Neural progenitor cell (in vitro differentiated cells): ENCODE data around the gene RPS28. TPM values are rescaled to one million over a fixed set of nuclear protein-coding genes. Genes with fewer than 3 reads are reported as not detected.

ENCODE experiments used
- DNase-seq: peaks from one replicate; pipeline ENCODE4 v3.0.0-alpha.2; 2016; ENCODE audit warnings: low spot score
- H2AFZ ChIP-seq: fragments of 200-600 bp; sonication (generic); replicated peaks from 2 replicates; pipeline ENCODE4 v1.6.1; 2016; ENCODE audit warnings: antibody characterized with exemption
- H3F3A ChIP-seq: fragments of 200-600 bp; sonication (generic); 2 replicates; pipeline ENCODE4 v1.6.1; 2016; ENCODE audit warnings: antibody characterized with exemption, low read depth
- H3K27ac ChIP-seq: fragments of 200-600 bp; sonication (generic); 2 replicates; pipeline ENCODE4 v1.5.1; 2016; ENCODE audit warnings: mild to moderate bottlenecking
- H3K27me3 ChIP-seq: fragments of 200-600 bp; sonication (generic); 2 replicates; pipeline ENCODE4 v1.6.1; 2016; ENCODE audit warnings: mild to moderate bottlenecking, moderate library complexity
- H3K36me3 ChIP-seq: fragments of 200-600 bp; sonication (generic); 2 replicates; pipeline ENCODE4 v1.5.1; 2016
- H3K4me1 ChIP-seq: fragments of 200-600 bp; sonication (generic); 2 replicates; pipeline ENCODE4 v1.6.1; 2016; ENCODE audit warnings: mixed run types
- H3K4me2 ChIP-seq: fragments of 200-600 bp; sonication (generic); 2 replicates; pipeline ENCODE4 v1.6.1; 2016
- H3K4me3 ChIP-seq: fragments of 200-600 bp; sonication (generic); 2 replicates; pipeline ENCODE4 v1.5.1; 2016
- H3K79me2 ChIP-seq: fragments of 200-600 bp; sonication (generic); 2 replicates; pipeline ENCODE4 v1.6.1; 2016; ENCODE audit warnings: low read depth
- H3K9ac ChIP-seq: fragments of 200-600 bp; sonication (generic); 2 replicates; pipeline ENCODE4 v1.6.1; 2016
- H3K9me3 ChIP-seq: fragments of 200-600 bp; sonication (generic); 2 replicates; pipeline ENCODE4 v1.5.1; 2016; ENCODE audit warnings: low read depth
- H4K20me1 ChIP-seq: fragments of 200-600 bp; sonication (generic); 2 replicates; pipeline ENCODE4 v1.6.1; 2016; ENCODE audit warnings: low read depth
- H3K27ac Mint-ChIP-seq: 3 replicates; pipeline ENCODE4 v1.8.0; 2021; ENCODE audit warnings: mixed read lengths
- H3K27me3 Mint-ChIP-seq: 2 replicates; pipeline ENCODE4 v1.8.0; 2022; ENCODE audit warnings: low read depth, mild to moderate bottlenecking, inconsistent platforms, moderate library complexity, mixed read lengths; ENCODE audit not compliant: insufficient read depth
- H3K36me3 Mint-ChIP-seq: 3 replicates; pipeline ENCODE4 v1.8.0; 2021; ENCODE audit warnings: mixed read lengths
- H3K4me1 Mint-ChIP-seq: 3 replicates; pipeline ENCODE4 v1.8.0; 2021; ENCODE audit warnings: mixed read lengths
- H3K4me3 Mint-ChIP-seq: 3 replicates; pipeline ENCODE4 v1.8.0; 2021; ENCODE audit warnings: mild to moderate bottlenecking, moderate library complexity, mixed read lengths
- H3K9me3 Mint-ChIP-seq: 3 replicates; pipeline ENCODE4 v1.8.0; 2020; ENCODE audit warnings: mixed read lengths
- EZH2 ChIP-seq: fragments of 200-600 bp; sonication (generic); IDR thresholded peaks from 2 replicates; pipeline ENCODE4 v1.6.1; 2017; ENCODE audit warnings: antibody characterized with exemption, mild to moderate bottlenecking, moderate library complexity
- EZH2phosphoT487 ChIP-seq: fragments of 200-600 bp; sonication (generic); IDR thresholded peaks from 2 replicates; pipeline ENCODE4 v1.6.1; 2017; ENCODE audit warnings: antibody characterized with exemption
- total RNA-seq: library from RNA; depleted of rRNA; stranded (reverse); fragments of >200 nt; gene quantifications from 2 replicates; pipeline ENCODE4 v1.2.3, GENCODE V29; 2015; ENCODE audit warnings: low replicate concordance
- TF ChIP-seq, protein P1 (sequence below): fragments of 200-600 bp; sonication (generic); IDR thresholded peaks from 2 replicates; pipeline ENCODE4 v1.5.1; 2017; ENCODE audit warnings: antibody characterized with exemption, mild to moderate bottlenecking

RPS28 gene
- total RNA-seq, 1 donor from 2014 or later, result 296 TPM

DNA sequence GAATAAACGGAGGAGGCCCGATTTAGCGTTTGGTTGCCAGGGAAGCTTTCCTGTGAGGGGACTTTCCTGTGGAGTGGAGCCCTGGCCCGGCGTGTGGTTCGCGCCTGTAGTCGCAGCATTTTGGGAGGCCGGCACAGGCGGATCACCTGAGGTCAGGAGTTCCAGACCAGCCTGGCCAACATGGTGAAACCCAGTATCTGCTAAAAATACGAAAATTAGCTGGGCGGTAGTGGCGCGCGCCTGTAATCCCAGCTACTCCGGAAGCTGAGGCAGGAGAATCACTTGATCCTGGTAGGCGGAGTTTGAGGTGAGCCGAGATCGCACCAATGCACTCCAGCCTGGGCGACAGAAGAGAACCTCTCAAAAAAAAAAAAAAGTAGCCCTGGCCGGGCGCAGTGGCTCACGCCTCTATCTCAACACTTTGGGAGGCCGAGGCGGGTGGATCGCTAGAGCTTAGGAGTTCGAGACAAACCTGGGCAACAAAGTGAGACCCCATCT, 14.8 kb downstream of the RPS28 start:
- no peaks in the 10 kb centered on the region for H3K36me3 ChIP-seq
- H3K27ac ChIP-seq, result no peak overlapping the region
- peaks cover 19% of the 10 kb centered on the region for H3F3A ChIP-seq
- Mint-ChIP-seq H3K27me3 (peaks cover 42% of the 10 kb centered on the region), H3K27ac (no peak overlapping the region), H3K36me3 (no peaks in the 10 kb centered on the region), H3K4me1 (peaks cover 6% of the 10 kb centered on the region), H3K4me3 (peak overlapping the region; percentile 75), H3K9me3 (no peaks in the 10 kb centered on the region)
- H4K20me1 ChIP-seq, result peaks cover 19% of the 10 kb centered on the region
- no peak overlapping the region for H3K4me3 ChIP-seq
- no peak overlapping the region for H3K4me2 ChIP-seq
- H3K9me3 ChIP-seq, result no peaks in the 10 kb centered on the region
- H3K9ac ChIP-seq, result no peak overlapping the region
- H2AFZ ChIP-seq, result no peak overlapping the region
- H3K79me2 ChIP-seq, result no peaks in the 10 kb centered on the region
- TF ChIP-seq, protein P1, sequence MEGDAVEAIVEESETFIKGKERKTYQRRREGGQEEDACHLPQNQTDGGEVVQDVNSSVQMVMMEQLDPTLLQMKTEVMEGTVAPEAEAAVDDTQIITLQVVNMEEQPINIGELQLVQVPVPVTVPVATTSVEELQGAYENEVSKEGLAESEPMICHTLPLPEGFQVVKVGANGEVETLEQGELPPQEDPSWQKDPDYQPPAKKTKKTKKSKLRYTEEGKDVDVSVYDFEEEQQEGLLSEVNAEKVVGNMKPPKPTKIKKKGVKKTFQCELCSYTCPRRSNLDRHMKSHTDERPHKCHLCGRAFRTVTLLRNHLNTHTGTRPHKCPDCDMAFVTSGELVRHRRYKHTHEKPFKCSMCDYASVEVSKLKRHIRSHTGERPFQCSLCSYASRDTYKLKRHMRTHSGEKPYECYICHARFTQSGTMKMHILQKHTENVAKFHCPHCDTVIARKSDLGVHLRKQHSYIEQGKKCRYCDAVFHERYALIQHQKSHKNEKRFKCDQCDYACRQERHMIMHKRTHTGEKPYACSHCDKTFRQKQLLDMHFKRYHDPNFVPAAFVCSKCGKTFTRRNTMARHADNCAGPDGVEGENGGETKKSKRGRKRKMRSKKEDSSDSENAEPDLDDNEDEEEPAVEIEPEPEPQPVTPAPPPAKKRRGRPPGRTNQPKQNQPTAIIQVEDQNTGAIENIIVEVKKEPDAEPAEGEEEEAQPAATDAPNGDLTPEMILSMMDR, result no peak
- TF ChIP-seq EZH2phosphoT487 (no peak), EZH2 (no peak)
- H3K27me3 ChIP-seq, result peaks cover 92% of the 10 kb centered on the region
- H3K4me1 ChIP-seq, result peaks cover 9% of the 10 kb centered on the region
- DNase-seq, result peak; percentile 29

DNA sequence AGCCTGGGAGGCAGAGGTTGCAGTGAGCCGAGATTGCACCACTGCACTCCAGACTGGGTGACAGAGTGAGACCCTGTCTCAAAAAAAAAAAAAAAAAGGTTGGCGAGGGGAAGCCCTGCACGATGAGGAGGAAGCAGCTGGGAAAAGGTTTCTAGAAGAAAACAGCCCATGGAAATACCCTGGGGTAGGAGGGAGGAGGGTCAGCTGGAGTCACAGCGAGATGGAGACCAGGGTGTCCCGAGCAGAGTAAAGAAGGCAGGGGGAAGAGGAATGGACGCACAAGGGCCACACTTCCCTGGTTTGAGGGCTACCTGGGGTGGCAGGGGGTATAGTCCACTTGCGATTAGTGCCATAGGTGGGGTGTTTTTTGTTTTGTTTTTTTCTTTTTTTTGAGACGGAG, 15.4 kb downstream of the RPS28 start:
- H3K9me3 ChIP-seq, result no peaks in the 10 kb centered on the region
- no peaks in the 10 kb centered on the region for H3K36me3 ChIP-seq
- H4K20me1 ChIP-seq, result peaks cover 19% of the 10 kb centered on the region
- no peak for DNase-seq
- no peak overlapping the region for H3K9ac ChIP-seq
- H3K4me3 ChIP-seq, result no peak overlapping the region
- TF ChIP-seq, protein P1, result no peak
- TF ChIP-seq EZH2phosphoT487 (no peak), EZH2 (no peak)
- H3K27me3 Mint-ChIP-seq, result peaks cover 42% of the 10 kb centered on the region
- H2AFZ ChIP-seq, result no peak overlapping the region
- H3K36me3 Mint-ChIP-seq, result no peaks in the 10 kb centered on the region
- peaks cover 20% of the 10 kb centered on the region for H3F3A ChIP-seq
- H3K9me3 Mint-ChIP-seq, result no peaks in the 10 kb centered on the region
- no peak overlapping the region for H3K4me2 ChIP-seq
- no peak overlapping the region for H3K27ac ChIP-seq
- no peaks in the 10 kb centered on the region for H3K79me2 ChIP-seq
- H3K4me3 Mint-ChIP-seq, result no peak overlapping the region
- H3K27ac Mint-ChIP-seq, result no peak overlapping the region
- peaks cover 9% of the 10 kb centered on the region for H3K4me1 ChIP-seq
- H3K4me1 Mint-ChIP-seq, result peaks cover 6% of the 10 kb centered on the region
- peaks cover 92% of the 10 kb centered on the region for H3K27me3 ChIP-seq

DNA sequence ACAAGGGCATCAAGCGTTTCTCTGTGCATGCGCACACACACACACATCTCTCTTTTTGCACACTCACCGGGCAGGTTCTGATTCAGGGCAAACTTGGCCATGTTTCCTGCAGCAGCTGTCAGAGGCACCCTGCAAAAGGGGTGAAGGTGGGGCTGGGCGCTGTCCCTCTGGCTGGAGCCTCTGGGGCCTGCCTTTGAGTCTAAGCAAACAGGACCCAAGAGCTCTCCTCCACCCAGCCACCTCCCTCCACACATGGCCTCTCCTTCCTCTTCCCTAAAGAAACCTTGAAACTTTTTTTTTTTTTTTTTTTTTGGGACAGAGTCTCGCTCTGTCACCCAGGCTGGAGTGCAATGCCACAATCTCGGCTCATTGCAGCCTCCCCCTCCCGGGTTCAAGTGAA, 16.4 kb downstream of the RPS28 start:
- Histone ChIP-seq H3K4me3 (no peak overlapping the region), H3K4me2 (no peak overlapping the region), H3K36me3 (no peaks in the 10 kb centered on the region), H3K9ac (no peak overlapping the region), H3K27ac (no peak overlapping the region), H4K20me1 (peaks cover 19% of the 10 kb centered on the region), H3K9me3 (no peaks in the 10 kb centered on the region), H3K79me2 (no peaks in the 10 kb centered on the region), H3K4me1 (peaks cover 9% of the 10 kb centered on the region), H2AFZ (no peak overlapping the region), H3K27me3 (peaks cover 92% of the 10 kb centered on the region), H3F3A (peaks cover 21% of the 10 kb centered on the region)
- Mint-ChIP-seq H3K9me3 (no peaks in the 10 kb centered on the region), H3K27me3 (peaks cover 41% of the 10 kb centered on the region), H3K27ac (peak overlapping the region; percentile 85), H3K4me3 (no peak overlapping the region), H3K4me1 (peaks cover 6% of the 10 kb centered on the region), H3K36me3 (no peaks in the 10 kb centered on the region)
- no peak for TF ChIP-seq EZH2phosphoT487
- TF ChIP-seq, protein P1, result no peak
- TF ChIP-seq EZH2, result no peak
- DNase-seq, result no peak
